Retinal pigment epithelial cell (primary cell): ENCODE measurements around the gene NOTCH1.

Experiments
- DNase-seq: peaks from one replicate; pipeline ENCODE4 v3.0.0-alpha.2; 2010; ENCODE audit warnings: low read depth
- H3K4me3 ChIP-seq: 2 replicates; pipeline ENCODE4 v1.5.1; 2011; ENCODE audit warnings: mild to moderate bottlenecking, low read length, control low read depth, moderate library complexity
- TF ChIP-seq, protein P1 (sequence below): conservative IDR thresholded peaks from 2 replicates; pipeline ENCODE4 v1.5.1; 2011; ENCODE audit warnings: low read depth, low read length, control low read depth, inconsistent platforms

Gene NOTCH1

DNA sequence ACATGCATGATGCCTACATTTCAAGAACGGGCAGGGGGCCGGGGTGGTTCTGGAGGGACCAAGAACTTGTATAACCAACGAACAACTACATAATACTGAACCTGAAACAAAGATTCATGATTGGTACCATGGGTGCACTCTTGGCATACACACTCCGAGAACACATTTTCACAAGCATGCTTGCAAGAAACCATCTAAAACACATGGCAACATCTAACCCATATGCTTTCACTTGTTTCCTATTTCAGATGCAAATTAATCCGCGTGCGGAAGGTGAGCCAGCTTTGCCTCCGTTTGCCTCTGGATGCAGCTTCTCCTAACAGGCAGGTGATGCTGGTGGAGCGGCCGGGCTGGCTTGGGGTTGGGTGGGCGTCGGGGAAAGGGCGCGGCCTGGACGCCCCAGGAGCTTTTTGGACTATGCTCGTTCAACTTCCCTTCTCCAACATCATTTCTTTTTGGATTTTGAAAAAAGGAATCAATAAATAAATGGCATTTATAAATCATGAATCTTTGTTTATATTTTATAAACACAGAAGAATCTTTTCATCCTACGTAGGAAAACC lies 50.5 kb downstream of the NOTCH1 start:
- no peak overlapping the region for H3K4me3 ChIP-seq
- TF ChIP-seq, protein P1, sequence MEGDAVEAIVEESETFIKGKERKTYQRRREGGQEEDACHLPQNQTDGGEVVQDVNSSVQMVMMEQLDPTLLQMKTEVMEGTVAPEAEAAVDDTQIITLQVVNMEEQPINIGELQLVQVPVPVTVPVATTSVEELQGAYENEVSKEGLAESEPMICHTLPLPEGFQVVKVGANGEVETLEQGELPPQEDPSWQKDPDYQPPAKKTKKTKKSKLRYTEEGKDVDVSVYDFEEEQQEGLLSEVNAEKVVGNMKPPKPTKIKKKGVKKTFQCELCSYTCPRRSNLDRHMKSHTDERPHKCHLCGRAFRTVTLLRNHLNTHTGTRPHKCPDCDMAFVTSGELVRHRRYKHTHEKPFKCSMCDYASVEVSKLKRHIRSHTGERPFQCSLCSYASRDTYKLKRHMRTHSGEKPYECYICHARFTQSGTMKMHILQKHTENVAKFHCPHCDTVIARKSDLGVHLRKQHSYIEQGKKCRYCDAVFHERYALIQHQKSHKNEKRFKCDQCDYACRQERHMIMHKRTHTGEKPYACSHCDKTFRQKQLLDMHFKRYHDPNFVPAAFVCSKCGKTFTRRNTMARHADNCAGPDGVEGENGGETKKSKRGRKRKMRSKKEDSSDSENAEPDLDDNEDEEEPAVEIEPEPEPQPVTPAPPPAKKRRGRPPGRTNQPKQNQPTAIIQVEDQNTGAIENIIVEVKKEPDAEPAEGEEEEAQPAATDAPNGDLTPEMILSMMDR = no peak
- DNase-seq = no peak

DNA sequence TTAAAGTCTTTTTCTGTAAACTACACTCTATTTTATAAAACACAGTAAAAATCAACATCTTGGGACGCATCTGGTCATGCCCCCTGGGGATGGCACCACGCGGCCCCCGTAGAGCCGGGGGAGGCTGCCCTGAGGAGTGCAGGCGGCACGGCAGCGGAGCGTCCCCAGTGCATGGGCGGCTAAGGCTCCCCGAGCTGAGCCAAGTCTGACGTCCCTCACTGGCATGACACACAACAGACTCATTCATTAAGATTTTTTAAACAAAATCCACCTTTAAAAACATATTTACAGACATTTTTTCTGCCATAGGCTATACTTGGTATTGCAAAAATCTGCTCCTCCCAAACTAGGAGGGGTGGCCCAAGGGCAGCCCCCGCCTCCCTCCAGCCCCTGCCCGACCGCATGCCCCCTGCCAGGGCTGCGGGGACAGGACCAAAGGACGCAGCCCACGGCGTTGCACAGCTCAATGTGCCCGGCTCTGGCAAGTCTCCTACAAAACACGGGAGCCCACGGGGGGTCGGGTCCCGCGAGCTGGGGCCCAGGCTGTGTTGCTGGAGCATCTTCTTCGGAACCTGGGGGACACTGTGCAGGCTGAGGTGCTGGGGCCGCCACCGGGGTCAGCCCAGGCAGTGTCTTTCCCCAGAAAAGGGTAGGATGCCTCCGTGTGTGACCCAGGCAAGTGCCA lies 51.2 kb downstream of the NOTCH1 start:
- TF ChIP-seq, protein P1 = no peak
- H3K4me3 ChIP-seq = no peak overlapping the region
- DNase-seq = no peak

DNA sequence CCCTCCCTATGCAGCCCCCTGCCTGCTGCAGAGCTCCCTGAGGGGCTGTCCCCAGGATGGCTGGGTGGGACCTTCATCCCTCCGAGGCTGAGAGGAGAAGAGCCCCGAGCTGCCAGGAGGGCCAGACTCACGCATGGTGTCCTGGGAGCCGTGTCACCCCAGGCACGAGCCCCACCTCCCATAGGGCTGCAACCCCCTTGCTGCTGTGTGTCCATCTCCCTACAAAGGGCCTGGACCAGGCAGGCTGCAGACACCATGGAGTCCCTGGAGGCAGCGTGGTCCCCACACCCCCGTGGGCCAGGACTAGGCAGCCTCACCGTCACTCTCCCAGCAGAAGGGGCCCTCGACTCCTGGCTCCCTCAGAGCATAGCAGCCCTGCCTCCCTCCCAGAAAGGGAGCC lies 51.8 kb downstream of the NOTCH1 start:
- H3K4me3 ChIP-seq = no peak overlapping the region
- TF ChIP-seq, protein P1 = no peak
- DNase-seq = no peak

DNA sequence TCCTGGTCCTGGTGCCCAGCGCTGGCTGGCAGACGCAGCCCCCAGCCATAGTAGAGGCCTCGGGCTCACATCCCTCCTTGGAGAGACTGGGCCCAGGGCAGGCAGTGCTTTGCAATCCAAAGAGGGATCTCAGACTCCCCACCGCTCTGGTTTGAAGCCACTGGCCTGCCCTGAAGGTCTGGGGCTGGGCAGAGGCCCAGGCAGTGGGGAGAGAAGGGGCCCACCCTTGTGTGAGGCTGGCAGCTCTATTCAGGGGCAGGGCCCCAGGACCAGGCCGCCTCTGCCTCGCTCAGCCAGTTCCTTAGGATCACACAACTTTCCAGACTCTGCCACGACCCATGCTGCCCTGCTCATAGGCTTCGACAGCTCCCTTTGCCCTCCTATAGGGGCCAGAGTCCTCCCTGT lies 52.3 kb downstream of the NOTCH1 start:
- TF ChIP-seq, protein P1 = no peak
- no peak overlapping the region for H3K4me3 ChIP-seq
- no peak for DNase-seq

DNA sequence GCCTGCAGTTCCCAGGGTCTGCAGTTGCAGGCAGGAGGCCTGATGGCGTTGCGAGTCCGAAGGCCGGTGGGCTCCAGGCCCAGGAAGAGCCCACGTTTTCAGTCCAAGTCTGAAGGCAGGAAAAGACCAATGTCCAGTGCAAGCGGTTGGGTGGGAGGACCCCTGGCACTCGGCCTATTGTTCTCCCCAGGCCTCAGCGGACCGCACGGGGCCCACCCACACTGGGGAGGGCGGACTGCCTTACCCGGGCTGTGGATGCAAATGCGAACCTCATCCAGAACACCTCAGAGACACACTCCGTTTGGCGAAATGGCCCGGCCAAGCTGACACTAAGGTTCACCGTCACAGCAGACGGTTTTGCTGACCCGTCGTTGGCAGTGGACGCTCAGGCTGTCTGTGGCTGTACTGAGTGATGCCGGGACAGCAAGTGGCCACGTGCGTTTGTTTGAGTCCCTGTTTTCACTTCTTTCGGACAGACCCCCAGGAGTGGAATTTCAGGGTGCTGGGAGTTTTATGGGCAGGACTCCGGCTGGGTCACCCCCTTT lies 52.8 kb downstream of the NOTCH1 start:
- TF ChIP-seq, protein P1 = no peak
- H3K4me3 ChIP-seq = no peak overlapping the region
- DNase-seq = no peak

DNA sequence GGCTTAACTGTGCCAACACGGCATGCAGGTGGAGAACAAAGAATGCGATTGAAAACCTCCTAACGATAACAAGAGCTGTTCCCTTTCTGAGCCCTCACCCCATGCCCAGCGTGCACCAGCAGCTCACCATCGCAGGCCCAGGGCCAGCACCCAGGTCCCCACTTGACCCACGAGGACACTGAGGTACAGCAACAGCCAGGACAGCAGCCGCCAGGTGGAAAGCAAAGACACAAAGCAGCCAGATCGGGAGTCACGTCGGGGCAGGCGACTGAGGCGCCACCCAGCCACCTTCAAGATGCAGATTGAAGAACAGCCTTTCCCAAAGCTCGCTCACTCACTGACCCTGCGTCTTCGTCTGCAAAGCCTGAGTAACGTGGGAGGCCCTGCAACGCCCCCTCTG lies 56.1 kb downstream of the NOTCH1 start:
- DNase-seq = no peak
- H3K4me3 ChIP-seq = no peak overlapping the region
- TF ChIP-seq, protein P1 = no peak
